HG03520 (cell line): Measurements from ENCODE around the gene STRIP2.
"Not testable (repeated sequence)": the region's sequence is repeated elsewhere in the genome, so short reads cannot be mapped to it uniquely, and the experiment has no call there.

Experiments used
- ATAC-seq: cut with Tn5 transposase; IDR thresholded peaks from one replicate; pipeline ENCODE4 v1.9.1; 2021; ENCODE audit warnings: mild to moderate bottlenecking, moderate library complexity; ENCODE audit not compliant: unreplicated experiment

The STRIP2 gene

DNA sequence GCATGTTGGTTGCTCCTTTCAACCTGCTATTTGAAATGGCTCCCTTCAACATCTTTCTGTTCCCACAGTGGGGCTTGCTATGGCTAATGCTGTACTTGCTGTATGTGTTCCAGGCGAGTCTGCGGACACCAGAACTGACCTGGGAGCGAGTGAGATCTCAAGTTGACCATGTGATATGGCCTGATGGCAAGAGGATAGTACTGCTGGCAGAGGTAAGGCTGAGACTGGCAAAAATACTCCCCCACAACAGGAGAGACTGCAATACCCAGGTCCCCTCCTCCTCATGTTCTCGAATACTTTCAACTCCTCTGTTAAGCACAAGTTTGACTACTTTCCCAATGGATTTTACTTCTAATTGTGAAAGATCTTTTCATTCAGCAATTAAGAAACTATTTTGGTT is 11.5 kb upstream of the STRIP2 start:
- no peak for ATAC-seq

DNA sequence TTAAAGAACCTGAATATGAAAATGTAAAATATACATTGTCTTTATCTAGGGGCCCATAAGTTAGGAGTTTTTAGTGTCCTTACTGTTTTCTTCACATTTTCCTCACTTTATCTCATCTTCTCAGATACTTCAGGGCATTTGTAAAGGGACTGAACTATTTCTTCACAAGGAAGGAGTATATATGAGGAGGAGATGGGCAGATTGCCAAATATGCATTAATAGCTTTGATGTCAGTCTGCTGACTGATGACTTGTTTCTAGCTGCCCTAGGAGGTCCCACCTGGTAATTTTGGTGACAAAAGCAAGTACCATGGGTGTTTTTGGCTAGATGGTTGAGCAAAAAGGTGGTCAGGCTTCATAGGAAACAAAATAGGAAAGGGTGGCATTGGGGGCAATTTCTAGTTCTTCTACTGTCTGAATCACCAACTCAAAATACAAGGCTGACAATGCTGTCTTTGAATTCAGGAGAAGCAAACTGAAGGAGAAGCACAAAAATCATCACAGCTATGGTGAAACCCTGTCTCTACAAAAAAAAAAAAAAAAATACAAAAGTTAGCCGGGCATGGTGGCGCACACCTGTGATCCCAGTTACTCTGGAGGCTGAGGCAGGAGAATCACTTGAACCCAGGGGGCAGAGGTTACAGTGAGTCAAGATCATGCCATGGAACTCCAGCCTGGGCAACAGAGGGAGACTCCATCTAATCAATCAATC is 10.4 kb upstream of the STRIP2 start:
- no peak for ATAC-seq

DNA sequence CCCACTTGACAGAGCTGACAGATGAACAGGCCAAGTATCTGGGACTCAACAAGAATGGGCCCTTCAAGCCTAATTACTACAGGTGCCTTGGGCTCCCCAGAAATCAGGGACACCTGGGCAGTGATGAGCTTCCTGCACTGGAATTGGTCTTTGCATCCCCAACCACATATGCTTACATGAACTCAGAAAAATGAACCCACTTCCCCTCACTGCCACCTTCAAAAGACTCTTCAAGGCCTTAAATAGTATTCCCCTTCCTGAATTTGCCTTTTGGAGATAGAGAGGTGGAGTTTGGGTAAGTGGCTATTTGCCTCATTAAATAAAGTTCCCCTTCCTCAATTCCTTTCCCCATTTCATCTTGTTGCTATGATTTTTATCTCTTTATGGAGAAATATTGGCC is 7.8 kb upstream of the STRIP2 start:
- no peak for ATAC-seq

DNA sequence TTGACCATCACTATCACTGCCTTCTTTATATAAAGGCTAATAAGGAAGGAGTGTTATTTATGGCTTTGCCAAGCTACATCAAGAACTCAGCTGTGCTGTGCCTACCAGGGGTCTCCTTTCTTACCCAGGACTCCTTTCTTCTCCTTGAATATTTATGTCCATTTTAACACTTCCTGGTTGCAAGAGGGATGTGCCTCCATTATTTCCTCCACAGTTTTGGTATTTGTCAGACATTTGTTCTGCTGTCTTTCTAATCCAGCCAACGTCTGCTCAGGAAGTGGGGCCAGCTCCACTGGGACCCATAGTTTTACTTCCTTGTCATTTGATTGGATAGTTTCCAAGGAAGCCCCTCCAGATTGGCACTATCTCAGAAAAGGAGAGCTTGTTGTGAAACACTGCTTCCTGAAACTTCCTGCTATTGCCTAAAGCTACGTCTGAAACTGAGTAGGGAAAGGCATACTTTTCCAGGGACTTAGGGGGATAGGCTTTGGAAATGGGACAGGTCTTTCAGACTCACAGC is 6.6 kb upstream of the STRIP2 start:
- no peak for ATAC-seq

DNA sequence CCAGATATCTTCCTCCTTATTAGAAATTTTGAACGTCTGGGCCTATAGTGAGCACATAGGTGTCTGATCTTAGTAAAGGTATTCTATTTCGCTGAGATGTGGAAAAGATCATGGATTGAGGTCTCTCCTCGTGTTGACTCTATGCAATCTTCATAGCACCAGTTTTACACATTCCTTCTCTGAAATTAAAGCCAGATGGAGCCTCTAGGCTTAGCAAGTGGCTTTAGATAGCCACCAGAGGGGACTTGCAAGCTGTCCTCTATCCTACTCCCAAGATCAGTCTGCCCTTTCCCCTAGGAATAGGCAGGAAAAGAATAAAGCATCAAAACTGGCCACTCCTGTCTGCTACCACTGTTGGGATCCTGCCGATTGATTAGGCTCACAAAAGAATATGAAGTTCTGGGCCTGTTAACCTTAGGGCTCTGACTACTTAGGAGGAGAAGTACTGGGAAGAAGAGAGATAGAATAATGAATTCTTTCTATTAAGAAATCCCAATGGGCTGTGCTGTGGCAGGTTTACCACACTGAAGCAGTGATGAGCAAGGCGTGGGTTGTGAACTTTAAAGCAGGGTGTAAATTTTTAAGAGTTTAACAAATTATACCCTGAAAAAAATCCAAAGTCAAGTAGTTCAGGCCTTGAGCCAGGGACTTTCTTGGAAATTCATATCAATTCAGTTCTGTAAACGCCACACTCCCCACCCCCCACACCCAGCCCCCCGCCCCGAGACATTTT is 2.2 kb upstream of the STRIP2 start:
- no peak for ATAC-seq

DNA sequence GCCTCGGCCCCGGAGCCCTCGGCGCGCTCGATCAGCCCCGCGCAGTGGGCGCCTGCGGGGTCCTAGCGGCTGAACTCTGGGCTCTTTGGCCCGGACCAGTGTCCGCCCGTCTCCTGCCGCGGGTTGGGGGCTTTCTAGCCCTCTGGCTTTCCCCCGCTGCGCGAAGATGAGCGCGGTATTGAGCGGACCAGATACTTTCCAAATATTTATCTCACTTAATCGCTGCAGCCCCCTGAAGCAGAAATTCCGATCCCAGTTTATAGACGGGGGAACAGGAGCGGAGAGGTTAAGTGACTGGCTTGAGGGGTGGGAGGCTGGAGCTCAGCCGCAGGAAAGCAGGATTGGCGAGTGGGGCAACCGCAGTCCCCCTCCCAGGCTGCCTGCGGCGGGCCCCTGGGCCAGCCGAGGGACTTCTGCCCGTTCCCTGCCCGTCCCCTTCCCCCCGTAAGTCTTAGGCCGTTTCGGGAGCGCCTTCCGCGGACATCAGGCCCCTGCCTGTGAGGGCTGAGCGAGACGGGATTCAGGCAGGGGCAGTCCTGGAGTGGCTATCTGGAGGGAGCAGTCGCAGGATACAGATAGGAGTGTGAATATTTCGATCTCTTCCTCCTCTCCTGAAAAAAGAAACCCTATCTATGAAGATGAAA is 565 bp downstream of the STRIP2 start:
- no peak for ATAC-seq

DNA sequence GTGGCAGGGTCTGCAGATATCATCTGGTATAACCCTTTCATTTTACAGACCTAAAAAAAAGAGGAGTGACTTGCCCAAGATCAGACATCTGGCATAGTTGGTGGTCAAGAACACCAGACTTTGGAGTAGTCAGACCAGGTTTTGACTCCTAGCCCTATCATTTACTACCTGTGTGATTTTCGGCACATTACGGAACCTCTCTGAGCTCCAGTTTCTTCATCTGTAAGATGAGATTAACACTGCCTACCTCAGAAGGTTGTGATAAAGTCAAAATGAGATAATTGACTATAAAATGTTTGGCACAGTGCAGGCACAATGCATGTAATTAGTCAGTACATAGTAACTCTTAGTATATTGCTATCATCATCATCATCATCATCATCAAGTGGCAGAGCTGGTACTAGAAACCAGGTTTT is 1.2 kb downstream of the STRIP2 start:
- no peak for ATAC-seq

DNA sequence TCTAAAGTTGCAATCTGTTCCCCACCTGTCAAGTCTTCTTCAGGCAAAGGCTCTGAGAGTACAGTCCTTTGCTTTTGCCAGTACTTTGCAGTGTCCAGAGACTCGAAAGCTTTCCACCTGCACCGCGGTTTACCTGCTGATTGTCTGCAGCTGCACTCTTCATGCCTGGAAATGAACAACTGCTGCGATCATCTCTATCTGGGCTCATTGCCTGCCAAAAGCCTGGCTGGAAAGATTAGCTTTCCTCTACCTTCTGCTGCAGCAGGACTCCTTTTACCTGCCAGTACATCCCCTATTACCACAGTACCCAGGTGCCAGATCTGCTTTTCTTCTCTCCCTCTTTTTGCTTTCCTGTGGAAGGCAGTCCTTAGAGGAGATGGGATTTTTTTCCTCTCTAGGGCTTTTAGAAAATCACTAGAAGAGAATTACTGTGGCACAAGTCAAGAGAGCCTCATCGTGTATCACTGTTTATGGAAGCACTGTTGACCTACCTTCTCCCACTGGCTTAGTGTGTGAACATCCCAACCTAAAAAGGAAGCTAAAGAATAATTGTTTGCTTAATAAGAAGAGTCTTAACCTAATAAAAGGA is 2.2 kb downstream of the STRIP2 start:
- no peak for ATAC-seq

DNA sequence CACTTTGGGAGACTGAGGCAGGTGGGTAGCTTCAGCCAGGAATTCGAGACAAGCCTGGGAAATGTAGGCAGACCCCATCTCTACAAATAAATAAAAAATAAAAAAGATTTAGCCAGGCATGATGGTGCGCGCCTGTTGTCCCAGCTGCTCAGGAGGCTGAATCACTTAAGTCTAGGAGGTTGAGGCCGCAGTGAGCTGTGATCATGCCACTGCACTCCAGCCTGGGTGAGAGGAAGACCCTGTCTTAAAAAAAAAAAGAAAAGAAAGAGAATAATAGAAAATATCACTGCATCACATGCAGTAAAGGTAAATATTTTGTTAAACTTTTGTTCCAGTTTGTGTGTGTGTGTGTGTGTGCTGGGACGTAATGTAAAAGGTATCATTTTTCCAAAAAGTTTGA is 3.0 kb downstream of the STRIP2 start:
- no peak for ATAC-seq

DNA sequence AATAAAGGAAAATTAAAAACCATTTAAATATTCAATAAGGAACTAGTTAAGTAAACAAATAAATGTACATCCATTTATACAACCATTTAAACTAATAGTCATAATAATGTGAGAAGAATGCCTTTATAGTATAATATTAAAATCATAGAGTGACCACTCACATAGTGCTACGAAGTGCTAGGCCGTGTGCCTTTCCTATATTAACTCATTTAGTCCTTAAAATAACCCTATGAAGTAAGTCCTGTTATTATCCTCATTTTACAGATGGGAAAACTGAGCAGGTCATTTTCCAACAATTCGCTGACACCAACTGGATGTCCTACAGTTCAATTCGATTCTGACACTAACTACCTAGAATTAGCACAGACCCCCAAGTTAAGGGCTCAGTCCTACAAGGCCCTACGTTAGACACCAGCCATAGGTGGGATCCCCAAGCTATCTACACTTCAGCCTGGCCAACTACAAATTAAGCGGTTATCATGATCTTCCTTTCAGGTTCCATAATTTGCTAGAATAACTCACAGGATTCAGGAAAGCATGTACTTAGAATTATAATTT is 4.1 kb downstream of the STRIP2 start:
- ATAC-seq: no peak

DNA sequence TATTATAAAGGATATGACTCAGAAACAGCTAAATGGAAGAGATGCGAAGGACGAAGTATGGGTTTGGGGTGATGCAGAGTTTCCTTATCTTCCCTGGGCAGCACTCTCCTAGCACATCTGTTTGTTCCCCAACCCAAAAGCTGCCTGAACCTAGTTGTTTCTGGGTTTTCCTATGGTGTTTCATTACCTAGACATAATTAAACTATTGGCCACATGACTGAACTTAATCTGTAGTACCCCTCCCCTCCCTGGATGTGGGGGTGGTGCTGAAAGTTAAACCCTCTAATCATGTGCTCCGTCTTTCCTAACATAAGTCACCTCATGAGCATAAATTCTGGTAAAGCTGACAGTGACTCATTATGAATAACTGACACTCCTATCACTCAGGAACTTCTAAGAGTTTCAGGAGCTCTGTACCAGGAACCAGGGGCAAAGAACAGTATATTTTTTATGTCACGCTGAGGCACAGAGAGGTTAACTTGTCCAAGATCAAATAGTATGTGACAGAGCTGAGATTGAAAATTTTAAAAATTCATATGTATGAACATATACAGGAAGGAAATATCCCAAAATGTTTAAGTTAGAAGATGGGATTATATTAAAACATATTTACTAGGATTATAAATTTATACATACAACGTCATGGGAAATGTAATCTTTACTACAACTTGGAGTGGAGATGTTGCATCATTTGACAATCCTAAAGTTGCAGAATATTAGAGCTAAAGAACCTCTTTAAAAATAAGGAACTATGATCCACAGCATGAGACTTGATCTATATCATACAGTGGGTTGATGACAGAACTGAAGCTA is 4.8 kb downstream of the STRIP2 start:
- no peak for ATAC-seq

DNA sequence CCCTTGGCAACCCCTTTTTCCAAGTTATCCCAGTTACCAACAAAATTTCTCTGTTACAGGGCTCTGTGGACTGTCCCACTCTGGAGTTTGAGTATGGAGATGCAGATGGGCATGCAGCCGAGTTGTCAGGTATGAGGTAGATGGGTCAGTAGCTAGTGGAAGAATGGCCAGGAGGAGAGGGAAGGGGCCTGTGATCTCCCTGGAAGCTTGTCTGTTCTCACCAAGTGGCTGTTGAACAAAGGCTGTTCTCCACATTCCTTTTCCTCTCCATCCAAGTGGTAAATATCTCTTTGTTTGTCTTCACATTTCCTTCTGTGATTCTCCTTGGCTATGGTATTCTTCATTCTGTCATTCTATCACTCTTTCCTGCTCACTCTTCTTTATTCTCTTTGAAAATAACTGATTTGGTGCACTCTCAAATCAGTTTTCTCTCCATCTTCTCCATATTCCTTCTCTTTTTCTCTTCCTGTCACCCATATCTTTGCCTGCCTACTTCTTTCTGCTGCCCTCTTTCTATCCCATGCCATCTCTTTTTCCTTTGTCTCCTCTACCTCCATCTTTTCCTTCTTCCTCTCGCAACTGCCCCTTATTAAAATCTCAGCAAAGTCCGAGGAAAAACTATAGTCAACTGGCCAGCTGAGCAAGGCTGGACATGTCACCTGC is 5.9 kb downstream of the STRIP2 start:
- no peak for ATAC-seq

DNA sequence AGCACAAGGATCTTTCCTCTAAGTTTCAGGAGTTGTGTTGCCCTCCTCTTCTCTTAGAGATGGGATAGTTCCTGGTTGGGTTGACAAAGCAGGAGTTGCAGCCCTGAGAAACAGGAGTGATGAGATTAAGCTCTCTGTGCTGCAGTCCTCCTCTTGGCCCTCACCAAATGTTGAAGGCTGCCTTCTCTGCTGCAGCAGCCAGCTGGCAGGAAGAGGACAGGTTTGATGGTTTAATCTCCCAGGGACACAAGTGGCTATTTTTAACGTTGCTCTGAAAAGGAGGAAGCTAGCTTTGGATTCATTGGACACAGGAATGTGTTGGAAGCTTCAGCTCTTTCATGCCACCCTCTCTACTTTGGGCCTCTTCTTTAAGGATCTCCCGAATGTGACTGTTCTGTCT is 9.4 kb downstream of the STRIP2 start:
- no peak for ATAC-seq

DNA sequence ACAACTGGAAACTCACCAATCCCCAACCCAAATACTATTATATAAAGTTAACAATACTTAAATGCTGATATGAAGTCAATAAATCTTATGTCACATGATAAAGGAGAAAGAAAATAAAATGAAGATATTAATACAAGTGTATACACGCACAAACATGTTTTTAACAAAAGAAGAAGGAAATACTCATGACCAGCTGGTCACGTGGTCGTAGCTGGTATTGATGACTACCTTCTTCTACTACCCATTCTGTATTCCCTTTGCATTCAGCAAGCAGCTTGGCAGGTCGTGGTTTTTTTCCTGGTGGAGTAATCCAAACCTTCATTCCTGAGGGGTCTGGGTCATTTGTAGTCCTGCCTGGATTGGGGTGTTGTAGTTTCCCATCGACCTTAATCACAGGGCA is 10.5 kb downstream of the STRIP2 start:
- ATAC-seq: not testable (repeated sequence)

DNA sequence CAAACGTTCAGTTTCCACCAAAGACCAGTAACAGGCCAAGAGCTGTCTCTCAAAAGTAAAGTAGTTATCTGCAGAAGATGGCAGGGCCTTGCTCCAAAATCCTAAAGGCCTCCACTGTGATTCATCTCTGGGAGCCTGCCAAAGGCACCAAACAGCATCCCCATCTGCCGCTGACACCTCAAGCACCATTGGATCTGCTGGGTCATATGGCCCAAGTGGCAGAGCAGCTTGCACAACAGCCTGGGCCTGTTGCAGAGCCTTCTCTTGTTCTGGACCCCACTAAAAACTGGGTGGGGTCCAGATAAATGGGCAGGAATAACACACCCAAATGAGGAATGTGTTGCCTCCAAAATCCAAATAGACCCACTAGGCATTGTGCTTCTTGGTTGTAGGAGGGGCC is 12.7 kb downstream of the STRIP2 start:
- not testable (repeated sequence) for ATAC-seq

DNA sequence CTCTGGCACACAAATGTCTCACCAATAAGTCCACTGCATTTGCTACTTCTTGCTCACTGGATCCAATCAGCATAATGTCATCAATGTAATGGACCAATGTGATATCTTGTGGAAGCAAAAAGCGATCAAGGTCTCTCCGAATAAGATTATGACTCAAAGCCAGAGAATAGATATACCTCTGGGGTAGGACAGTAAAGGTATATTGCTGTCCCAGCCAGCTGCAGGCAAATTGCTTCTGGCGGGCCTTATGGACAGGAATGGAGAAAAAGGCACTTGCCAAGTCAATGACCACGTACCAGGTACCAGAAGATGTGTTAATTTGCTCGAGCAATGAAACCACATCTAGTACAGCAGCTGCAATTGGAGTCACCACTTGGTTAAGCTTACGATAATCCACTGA is 13.2 kb downstream of the STRIP2 start:
- not testable (repeated sequence) for ATAC-seq

DNA sequence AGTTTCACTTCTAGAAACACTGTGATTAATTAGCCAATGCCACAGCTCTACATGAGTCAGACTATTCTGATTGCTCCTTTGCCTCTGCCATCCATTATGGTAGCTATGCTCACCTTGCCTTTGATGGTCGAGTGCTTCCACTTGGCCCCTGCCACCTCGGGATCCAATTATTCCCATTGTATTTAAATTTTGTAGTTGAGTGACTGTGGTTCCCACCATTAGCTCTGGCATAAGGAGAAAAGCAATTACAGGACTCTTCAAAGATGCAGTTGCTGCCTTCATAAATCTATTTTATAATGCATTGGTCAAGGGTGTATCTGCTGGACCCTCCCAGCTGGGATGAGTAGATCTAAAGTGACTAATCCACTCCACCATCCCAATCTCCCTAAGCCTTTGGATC is 14.4 kb downstream of the STRIP2 start:
- ATAC-seq: not testable (repeated sequence)

DNA sequence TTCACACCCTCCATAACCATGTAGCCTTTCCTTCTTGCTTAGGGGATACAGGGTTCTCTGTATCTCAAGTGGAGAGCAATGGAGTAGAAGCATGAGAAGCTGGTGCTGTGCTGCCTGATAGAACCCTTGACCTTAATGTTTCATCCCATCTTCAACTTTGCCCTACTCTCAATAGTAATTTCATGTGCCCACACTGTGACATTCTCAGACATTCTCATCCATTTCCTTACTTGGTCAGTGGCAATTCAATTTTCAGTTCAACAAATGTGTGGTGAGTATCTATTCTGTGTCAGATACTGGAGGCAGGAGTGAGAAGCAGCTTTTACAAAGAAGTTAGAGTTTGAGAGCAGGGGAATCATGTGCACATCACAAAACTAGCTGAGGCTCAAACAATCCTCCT is 16.1 kb downstream of the STRIP2 start:
- ATAC-seq: no peak

DNA sequence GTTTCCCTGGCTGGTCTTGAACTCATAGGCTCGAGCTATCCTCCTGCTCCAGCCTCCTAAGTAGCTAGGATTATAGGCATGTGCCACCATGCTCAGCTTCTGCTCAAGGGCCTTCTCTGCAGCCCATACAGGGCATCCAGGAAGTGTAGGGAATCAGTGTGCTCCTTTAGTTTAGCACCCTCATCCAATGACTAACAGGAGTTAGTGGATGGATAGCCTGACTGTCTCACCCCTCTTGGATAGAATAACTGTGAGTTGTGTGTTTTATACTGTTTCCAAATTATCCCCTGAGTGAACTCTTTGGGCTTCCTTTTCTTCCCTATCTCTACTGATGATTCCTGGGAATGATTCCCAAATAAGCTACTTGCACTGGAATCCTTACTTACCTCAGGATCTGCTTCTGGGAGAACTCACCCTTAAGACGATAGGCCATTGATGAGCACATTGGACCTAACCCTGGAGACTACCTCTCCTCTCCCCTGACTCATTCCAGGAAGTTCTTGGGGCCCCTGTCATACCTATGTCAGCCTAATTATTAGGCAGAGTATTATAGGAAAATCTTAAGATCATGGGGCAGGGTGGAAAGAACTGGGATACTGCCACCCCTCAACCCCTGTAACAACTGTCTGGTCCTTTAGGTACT is 18.5 kb downstream of the STRIP2 start:
- ATAC-seq: no peak
